T47D (cell line): ENCODE measurements around the gene CHRND.

Source experiments
- DNase-seq, 2 experiments: peaks; one replicate each; pipeline versions ENCODE4 v3.0.0 to v3.0.0-alpha.2; 2011 to 2012; ENCODE audit warnings: low read depth in 1 of 2, low spot score in 1 of 2
- JUND ChIP-seq: IDR thresholded peaks from 2 replicates; pipeline ENCODE4 v1.6.1; 2012; ENCODE audit warnings: low read depth
- in situ Hi-C: cut with HindIII; loops from 2 replicates; pipeline ENCODE4 v1.10.0; 2016; ENCODE audit warnings: low sequenced_read_pairs, low pct_unique_long_range_greater_than_20kb

CHRND gene

GRCh38 chr2:232573042-232573441, 47.1 kb downstream of the CHRND start:
- in situ Hi-C loops = no loop called here
- TF ChIP-seq JUND = no peak
- no peak for DNase-seq

DNA sequence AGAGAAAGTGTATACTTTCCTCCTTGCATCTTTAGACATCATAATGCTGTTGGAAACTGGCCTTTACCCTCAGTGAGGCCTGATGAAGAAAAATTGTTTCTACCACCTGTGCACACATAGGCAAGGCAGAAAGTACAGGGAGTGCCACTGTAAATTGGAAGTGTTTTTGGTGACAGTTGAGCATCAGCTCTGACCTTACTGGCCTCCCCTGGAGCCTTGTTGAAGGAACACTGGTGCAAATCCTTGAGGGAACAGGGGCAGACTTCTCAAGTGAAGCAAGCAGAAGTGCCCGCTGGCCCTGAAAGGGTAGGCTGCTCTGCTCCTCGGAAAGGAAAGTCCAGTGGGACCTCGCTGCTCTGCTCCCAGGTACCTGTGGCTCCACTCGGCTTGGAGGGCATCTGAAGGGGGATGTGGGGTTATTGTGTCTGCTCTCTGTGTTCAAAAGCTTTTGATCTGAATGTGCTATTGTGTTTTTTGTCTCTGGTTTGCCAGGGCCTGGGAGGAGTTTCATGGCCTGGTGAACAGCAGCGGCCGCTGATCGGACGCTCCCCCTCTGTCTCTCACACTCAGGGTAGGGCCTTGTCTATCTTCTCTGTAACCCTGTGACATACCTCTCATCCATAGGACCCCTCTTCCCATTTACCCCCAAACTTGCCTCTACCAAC, 47.9 kb downstream of the CHRND start:
- in situ Hi-C loops = no loop called here
- no peak for TF ChIP-seq JUND
- no peak for DNase-seq

DNA sequence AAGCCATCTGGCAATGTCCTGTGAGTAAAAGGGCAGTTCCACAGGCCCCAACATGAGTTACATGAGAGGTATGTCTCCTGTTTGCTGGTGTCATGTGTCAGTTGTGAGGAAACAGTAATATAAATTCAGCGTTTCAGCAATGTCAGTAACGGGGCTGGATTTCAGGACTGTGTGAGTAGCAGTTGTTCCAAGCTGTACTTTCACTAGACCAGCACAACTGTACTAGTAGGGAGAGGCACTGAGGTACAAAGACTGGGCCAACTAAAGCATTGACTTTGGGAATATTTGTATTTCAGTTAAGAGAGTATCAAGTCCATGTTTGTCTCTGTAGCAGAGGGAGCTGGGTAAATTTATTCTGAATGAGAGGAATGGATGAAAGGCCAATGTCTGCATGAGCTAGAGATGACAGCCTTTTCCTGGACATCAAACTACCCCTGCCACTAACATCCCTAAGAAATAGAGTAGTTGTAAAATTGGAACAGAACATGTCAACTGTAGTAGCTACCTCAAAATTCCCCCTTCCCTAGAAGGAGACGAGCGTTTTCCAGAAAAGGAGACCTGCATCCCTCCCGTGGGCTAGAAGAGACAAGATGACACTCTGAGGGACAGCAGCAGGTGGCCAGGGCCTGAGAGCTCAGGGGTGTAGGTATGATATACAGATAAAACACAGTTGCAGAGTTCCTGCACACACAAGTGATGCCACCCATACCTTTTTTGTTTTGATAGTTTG, 48.9 kb downstream of the CHRND start:
- no peak for DNase-seq
- in situ Hi-C loops = no loop called here
- TF ChIP-seq JUND = no peak

DNA sequence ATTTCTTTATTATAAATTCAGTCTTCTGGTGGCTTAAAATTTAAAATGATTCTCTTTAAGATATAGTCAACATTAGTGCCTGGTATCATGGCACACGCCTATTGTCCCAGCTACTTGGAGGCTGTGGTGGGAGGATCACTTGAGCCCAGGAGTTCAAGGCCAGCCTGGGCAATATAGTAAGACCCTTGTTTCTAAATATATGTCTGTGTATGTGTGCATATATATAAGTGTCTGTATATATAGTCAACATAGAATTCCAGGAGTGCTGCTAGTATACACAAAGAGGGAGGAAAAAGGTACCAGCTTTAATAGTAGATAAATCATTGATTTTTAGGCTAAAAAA, 49.4 kb downstream of the CHRND start:
- in situ Hi-C loops = no loop called here
- no peak for DNase-seq
- no peak for TF ChIP-seq JUND

GRCh38 chr2:232576995-232577394, 51.0 kb downstream of the CHRND start:
- TF ChIP-seq JUND = no peak
- in situ Hi-C loops = no loop called here
- no peak for DNase-seq

DNA sequence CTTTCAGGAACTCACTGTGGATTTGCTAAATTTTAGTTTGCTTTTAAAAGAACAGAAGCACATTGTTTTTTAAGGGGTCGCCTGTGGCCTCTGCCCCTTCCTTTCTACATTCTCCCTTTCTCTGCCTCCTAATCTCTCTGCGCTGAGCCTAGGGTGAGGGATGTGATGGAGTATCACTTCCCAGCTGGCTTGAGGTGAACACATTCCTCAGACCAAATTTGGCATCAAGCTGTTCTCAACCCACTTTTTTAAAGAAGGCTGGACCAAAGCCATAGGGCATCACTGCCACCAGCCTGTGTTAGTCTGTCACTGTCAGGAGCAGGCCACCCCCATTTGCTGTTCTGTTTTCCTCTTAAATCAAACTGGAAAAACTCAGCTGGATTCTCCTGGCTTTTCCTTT, 51.9 kb downstream of the CHRND start:
- in situ Hi-C loops = no loop called here
- no peak for DNase-seq
- no peak for TF ChIP-seq JUND

- no peak for DNase-seq
- no peak for TF ChIP-seq JUND
- in situ Hi-C loops = no loop called here
These were observed 52.7 kb downstream of the CHRND start for GRCh38 chr2:232578626-232579025.

GRCh38 chr2:232580648-232580981, 54.7 kb downstream of the CHRND start:
- DNase-seq = no peak
- in situ Hi-C loops = no loop called here
- TF ChIP-seq JUND = no peak

DNA sequence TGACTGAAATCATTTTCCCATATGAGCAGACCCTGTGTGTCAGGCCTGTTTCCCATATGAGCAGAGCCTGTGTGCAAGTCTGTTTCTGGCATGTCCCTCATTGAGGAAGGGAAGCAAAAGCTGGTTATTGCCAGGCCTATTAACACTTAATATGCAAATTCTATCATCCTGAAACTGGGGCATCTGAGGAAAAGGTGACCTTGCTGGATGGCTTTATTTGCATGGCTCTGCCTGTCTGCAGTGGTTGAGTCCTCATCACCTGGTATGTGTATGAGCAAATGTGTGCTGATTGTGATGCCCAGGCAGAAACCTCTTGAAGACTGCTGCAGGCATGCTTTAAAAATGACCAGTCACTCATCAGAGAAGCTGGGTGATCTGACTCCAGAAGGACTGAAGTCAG, 55.8 kb downstream of the CHRND start:
- no peak for DNase-seq
- TF ChIP-seq JUND = no peak
- in situ Hi-C loops = no loop called here

- in situ Hi-C loops = no loop called here
- no peak for TF ChIP-seq JUND
- DNase-seq = no peak
These were observed 58.3 kb downstream of the CHRND start for GRCh38 chr2:232584238-232584637.
